Hippocampal formation (tissue), 2 donors: Measurements from ENCODE around the gene OR2T3.
"Not testable (repeated sequence)": the region's sequence is repeated elsewhere in the genome, so short reads cannot be mapped to it uniquely, and the experiment has no call there.

Source experiments
- DNase-seq, 2 donors: peaks; one replicate each; lab custom pipeline; 2025; lab: John Stamatoyannopoulos, UW

The OR2T3 gene

DNA sequence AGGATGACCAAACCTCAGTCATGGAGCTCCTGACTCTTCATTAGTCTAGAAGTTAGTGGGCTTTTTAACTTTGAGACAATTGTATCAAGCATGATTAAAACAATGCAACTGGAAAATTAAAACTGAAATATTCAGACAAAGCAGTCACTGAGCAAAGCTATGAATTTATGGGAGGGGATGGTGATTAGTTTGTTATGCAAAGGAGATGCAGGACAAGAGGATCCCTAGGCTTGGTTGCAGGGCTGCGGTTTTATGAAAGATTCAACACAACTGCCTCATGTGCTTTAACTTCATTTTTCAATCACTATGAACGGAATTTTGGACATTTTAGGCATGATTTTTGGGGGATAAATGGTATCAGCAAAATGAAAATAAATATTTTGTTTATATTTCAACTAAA lies 1.0 kb upstream of the OR2T3 start:
- DNase-seq: not testable (repeated sequence)

DNA sequence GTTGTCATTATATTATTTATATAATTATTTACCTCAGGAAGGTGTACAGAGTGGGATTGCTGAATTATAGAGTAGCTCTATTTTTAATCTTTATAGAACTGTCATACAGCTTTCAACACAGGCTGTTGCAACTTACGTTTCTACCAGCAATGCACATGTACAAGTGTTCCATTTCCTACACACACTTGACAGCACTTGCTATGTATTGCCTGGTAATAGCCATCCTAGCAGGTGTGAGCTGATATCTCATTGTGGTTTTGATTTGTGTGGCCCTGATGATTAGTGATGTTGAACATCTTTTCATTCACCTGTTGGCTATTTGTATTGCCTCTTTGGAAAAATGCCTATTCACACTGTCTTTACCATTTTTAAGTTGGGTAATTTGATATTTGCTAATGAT lies 2.5 kb downstream of the OR2T3 start:
- DNase-seq: not testable (repeated sequence)

DNA sequence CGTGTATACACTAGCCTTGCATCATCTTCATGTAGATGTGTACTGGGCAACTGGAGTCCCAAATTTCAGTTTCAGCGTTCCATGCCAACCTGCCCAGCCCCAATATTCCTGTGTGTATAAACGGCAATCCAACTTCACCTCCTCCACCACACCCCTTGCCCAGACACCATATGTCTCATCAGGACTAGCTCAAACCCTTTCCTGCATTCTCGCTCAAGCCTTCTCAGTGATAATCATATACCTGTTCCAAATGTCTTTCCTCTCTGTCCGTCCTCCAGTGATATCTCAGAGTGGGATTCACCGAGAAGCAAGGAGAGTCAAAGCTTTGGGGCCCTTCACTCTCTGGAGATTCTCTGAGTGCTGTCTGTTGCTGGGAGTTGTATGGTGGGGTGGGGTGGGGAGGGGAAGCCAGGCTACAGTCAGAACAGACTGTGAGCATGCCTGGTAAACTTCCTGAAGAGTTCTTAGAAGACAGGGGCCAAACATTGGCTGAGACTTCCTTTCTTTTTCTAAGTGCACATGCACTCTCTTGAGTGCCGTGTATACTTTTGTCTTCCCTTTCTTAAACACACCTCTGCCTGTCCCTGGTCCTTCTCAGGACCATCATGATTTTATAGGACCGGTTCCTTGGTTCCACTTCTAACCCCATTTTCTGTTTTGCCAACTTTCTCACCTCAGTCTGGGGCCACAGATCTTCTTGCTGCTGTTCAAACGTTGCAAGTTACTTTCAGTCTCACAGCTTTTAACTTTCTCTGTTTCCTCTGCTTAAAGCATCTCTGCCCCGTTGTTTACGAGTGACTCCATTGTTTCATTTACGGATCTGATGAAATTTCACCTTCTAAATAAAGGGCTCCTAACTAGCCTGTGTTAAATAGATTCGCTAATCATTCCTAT lies 8.8 kb downstream of the OR2T3 start:
- not testable (repeated sequence) for DNase-seq

- not testable (repeated sequence) for DNase-seq
Observed at GRCh38 chr1:248488289-248488688, 15.1 kb downstream of the OR2T3 start, which contains the start of gene OR2T5. OR2T5 (plus strand) TSS chr1:248488589; CDS start chr1:248488589, 0 bp downstream.

GRCh38 chr1:248496661-248497060 lies 23.5 kb downstream of the OR2T3 start:
- DNase-seq: not testable (repeated sequence)

DNA sequence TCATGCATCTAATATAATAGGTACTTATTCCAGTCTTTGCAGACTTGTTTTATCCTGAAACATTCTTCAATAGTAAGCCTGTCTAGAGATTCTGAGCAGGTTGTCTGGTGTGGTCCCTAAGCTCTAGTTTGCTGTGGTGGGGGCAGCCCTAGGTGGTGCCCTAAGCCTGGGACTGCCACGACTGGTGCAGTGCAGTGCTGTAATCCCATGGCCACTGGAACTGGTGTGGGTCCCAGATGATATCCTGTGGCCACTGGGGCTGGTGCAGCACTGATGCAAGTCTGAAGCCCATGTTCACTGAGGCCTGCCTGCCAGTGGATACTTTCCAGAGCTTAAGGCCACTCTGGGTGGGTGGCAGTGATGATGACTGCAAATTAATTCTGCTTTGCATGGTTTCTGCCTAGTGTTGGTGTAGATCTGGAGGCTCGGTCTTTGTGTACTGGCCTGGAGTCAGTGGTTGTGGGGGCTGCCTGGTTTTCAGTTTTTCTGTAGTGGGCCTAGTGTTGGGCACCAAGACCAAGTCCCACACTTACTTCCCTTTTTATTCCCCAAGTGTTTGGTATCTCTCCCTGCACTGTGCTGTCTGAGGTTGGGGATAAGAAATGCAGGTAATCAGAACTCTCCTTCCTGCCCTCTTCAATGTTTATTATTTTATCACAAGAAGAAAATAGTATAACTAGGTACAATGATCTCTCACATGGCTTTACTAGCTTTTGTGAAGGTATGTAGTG lies 27.3 kb downstream of the OR2T3 start:
- DNase-seq: not testable (repeated sequence)

DNA sequence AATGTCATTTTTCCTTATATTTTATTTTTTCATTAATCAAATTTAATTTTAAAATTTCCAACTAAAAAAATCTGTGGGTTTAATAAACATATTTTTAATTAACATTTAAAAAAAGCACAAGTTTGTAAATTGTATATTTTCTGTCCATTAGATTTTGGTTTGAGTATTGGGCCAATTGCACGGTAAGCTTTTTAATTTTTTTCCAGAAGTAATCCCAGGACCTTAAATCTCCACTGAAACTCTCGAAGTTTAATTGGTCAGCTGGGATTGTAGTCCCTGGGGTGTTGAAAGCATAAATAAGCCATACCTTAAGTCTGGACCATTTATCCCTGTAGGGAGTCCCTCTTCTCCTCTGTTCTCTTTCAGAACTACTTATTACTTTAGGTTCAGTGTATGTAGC lies 34.6 kb downstream of the OR2T3 start, which contains the start of gene OR2G6:
TSS of gene OR2G6 (plus strand) at position 301 of the 400 bp plus-strand sequence. CDS start 13,574 bp downstream, outside the sequence.
- DNase-seq: not testable (repeated sequence)

DNA sequence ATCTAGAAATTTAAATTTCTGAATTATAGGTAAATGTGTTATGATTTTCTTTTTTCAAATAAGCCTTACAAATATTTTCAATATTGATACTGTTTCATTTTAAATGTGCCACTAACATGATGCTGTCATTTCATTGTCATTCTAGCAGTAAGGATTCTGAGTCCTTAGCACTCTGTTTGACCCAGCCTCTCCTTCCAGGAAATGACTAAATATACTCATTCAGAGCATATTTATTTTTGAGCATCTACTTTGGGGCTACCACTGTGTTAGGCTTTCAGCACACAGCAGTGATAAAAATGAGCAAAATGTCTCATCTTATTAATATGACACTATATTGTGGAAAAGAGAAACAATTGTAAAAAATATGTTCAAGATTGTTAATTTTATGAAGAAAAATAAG lies 37.1 kb downstream of the OR2T3 start:
- not testable (repeated sequence) for DNase-seq

DNA sequence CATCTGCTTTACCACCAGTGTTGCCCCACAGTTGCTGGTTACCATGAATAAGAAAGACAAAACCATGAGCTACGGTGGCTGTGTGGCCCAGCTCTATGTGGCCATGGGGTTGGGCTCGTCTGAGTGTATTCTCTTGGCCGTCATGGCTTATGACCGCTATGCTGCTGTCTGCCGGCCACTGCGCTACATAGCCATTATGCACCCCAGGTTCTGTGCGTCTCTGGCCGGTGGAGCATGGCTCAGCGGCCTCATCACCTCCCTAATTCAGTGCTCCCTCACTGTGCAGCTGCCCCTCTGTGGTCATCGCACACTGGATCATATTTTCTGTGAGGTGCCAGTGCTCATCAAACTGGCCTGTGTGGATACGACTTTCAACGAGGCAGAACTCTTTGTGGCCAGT lies 48.7 kb downstream of the OR2T3 start:
- DNase-seq: no peak
